Heart right ventricle (tissue), 16 donors: ENCODE results near the gene TLE5. TPM values are rescaled to one million over a fixed set of nuclear protein-coding genes. Genes with fewer than 3 reads are reported as not detected.

Experiments used
- ATAC-seq, 8 donors: fragments of 200-7000 bp; cut with Tn5 transposase; one replicate each; pipeline ENCODE4 v1.9.1; 2020; ENCODE audit warnings: mild to moderate bottlenecking in 8 of 8, moderate library complexity in 8 of 8, moderate number of reproducible peaks in 1 of 8
- DNase-seq, 2 donors: peaks; one replicate each; pipeline ENCODE4 v3.0.0-alpha.2; 2020
- H3K27ac ChIP-seq, 10 donors: fragments of 200-600 bp; sonication (generic) in 2 of 10; one replicate each; pipeline versions ENCODE4 v1.5.0 to v1.8.0; 2020 to 2022; ENCODE audit warnings: mild to moderate bottlenecking in 3 of 10
- H3K27me3 ChIP-seq, 7 donors: fragments of 200-600 bp; one replicate each; pipeline ENCODE4 v1.8.0; 2021 to 2022; ENCODE audit warnings: mild to moderate bottlenecking in 2 of 7
- H3K36me3 ChIP-seq, 9 donors: fragments of 200-600 bp; sonication (generic) in 1 of 9; one replicate each; pipeline versions ENCODE4 v1.5.0 to v1.8.0; 2020 to 2022; ENCODE audit warnings: mild to moderate bottlenecking in 2 of 9
- H3K4me1 ChIP-seq, 9 donors: fragments of 200-600 bp; sonication (generic) in 1 of 9; one replicate each; pipeline versions ENCODE4 v1.5.0 to v1.8.0; 2020 to 2022; ENCODE audit warnings: mild to moderate bottlenecking in 4 of 9
- H3K4me3 ChIP-seq, 10 donors: fragments of 200-600 bp; sonication (generic) in 2 of 10; one replicate each; pipeline versions ENCODE4 v1.5.0 to v1.8.0; 2020 to 2022; ENCODE audit warnings: mild to moderate bottlenecking in 7 of 10, moderate library complexity in 2 of 10
- H3K9me3 ChIP-seq, 11 donors: fragments of 200-600 bp in 10 of 11; sonication (generic) in 2 of 11; one replicate each; pipeline versions ENCODE4 v1.5.0 to v1.8.0; 2013 to 2022; ENCODE audit warnings: mild to moderate bottlenecking in 2 of 11, control low read depth in 1 of 11, moderate library complexity in 1 of 11
- WGBS, 2 donors: extraction: QIAGEN DNeasy Blood & Tissue Kit; methylation state at CpG; one replicate each; pipeline ENCODE4 v1.1.7; 2013; ENCODE audit warnings: inconsistent platforms in 1 of 2; 5-methylcytosine and 5-hydroxymethylcytosine counted together
- intact Hi-C, 10 donors: fragments of 100-400 bp; cut with DNase I; formaldehyde crosslinking; loops; one replicate each; pipeline versions ENCODE4 v1.11.1 to v1.14.2; 2022
- polyA plus RNA-seq, 2 donors: library from polyadenylated mRNA; stranded (reverse); fragments of 200-250 nt; gene quantifications; one replicate each; pipeline ENCODE4 v1.2.3, GENCODE V29; 2013
- total RNA-seq, 10 donors: library from RNA; stranded (reverse); fragmentation: NEBNext Ultra II Directional in 3 of 10; extraction: Animal tissue kit (Norgen Biotek cat#: 25700) in 3 of 10; gene quantifications; one replicate each; pipeline versions ENCODE4 v1.2.1 to v1.2.4, GENCODE V29; 2021 to 2023
- TF ChIP-seq, protein P1 (sequence below), 9 donors: fragments of 200-600 bp; sonication (generic) in 2 of 9; IDR thresholded peaks; one replicate each; pipeline versions ENCODE4 v1.5.0 to v1.8.0; 2021 to 2022; ENCODE audit warnings: antibody characterized with exemption in 9 of 9, mild to moderate bottlenecking in 5 of 9, moderate library complexity in 1 of 9
- donor health status: Arrhythmogenic right ventricular cardiomyopathy.
- donor health status: ischemic (EF 13 %, LVEDD 7.1; RV severe dilation, severe dysfunction).
- donor health status: healthy with polysubstance abuse.
- donor health status: DM: no; HTN: yes; CAD: no.
- donor health status: DM: no; HTN: no; CAD: no.
- donor health status: ischemic (EF 25% LVEDD 6.9; RV normal size, moderate dysfunction).
- donor health status: ischemic (EF 25% LVEDD 5.7; RV mildly dilated, moderate dysfunction).
- donor health status: healthy.
- donor health status: DM: yes; HTN: yes; CAD: no.
- donor health status: Ischemic cardiomyopathy.
- donor health status: ischemic (EF 35%, LVEDD 5.7; RV mildly dilated, moderate dysfunction).
- donor health status: nonischemic (EF 11% LVEDD 7.7; RV severe dilation, severe dysfunction).
- donor health status: DM: yes; HTN: yes; CAD: no.
- donor health status: PGD.
- donor health status: ischemic (EF 29% LVEDD 5.4; RV normal size, mild dysfunction).
- donor health status: nonischemic (EF 23%, LVEDD 6.1; RV moderate dilation, normal function).

Gene TLE5
- total and polyA plus RNA-seq, 12 donors = 653 to 1,254 (median 758) TPM

DNA sequence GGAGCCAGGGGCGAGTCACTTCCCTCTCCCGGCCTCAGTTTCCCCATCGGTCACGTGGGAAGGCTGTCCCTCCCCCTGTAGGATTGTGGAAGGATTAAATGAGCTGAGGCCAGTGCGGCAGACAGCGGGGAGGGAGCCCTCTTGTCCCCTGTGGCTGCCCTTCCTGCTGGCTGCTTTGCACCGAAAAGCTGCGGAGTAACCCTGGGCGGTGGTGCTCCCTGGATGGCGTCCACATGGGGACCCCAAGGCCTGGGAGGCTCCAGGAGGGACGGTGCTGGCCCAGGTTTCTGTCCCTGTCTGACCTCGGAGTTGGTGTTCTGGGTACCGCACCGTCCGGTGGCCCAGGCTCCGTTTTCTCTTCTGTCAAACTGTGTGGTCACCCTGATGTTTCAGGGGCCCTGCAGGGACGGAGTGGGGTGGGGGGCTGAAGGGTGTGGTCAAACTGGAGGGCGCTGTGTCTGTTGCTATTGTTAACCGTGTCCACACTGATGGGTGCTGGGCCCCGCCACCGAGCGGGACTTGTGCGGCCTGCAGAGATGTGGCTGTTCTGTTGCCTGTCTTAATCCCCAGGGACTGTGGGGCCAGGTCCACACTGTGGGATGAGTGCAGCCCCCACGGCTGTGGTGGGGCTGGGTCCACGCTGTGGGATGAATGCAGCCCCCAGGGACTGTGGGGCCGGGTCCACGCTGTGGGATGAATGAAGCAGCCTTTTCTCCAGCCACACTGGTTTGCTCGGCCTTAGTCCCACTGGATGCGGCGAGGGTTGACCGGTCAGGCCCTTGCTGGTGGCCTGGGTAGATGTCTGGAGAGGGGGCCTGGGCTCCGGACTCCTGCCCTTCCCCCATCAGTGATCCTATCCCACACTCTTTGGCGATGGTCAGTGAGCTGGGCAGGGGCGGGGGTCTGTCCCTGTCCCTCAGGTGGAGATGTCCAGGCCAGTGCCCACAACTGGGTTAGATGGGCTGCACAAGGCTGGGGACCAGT is 38.7 kb upstream of the TLE5 start:
- Histone ChIP-seq H3K36me3 (no peaks in the 10 kb centered on the region), H3K9me3 (no peaks in the 10 kb centered on the region), H3K4me3 (peak overlapping the region in 2 of 10 donors; percentile 7), H3K27me3 (peaks cover 0 to 17% (median 0%) of the 10 kb centered on the region in 7 donors), H3K4me1 (peaks cover 38 to 99% (median 89%) of the 10 kb centered on the region in 9 donors), H3K27ac (peak overlapping the region in 9 of 10 donors; percentile 7 to 95 (median 90))
- 54 to 65% methylated on average over 34 of the region's 34 CpGs for WGBS, 2 donors
- no peak for ATAC-seq
- intact Hi-C loops = loop anchor here in 5 of 10 donors (2.0 to 10.0 kb wide), 5 partner anchors 18 to 146 kb away; partner anchors contain the start of gene TLE5 (in 2 of the 5)
- TF ChIP-seq, protein P1, sequence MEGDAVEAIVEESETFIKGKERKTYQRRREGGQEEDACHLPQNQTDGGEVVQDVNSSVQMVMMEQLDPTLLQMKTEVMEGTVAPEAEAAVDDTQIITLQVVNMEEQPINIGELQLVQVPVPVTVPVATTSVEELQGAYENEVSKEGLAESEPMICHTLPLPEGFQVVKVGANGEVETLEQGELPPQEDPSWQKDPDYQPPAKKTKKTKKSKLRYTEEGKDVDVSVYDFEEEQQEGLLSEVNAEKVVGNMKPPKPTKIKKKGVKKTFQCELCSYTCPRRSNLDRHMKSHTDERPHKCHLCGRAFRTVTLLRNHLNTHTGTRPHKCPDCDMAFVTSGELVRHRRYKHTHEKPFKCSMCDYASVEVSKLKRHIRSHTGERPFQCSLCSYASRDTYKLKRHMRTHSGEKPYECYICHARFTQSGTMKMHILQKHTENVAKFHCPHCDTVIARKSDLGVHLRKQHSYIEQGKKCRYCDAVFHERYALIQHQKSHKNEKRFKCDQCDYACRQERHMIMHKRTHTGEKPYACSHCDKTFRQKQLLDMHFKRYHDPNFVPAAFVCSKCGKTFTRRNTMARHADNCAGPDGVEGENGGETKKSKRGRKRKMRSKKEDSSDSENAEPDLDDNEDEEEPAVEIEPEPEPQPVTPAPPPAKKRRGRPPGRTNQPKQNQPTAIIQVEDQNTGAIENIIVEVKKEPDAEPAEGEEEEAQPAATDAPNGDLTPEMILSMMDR (IDR thresholded peaks at IDR 0.05) = no peak
- peak in 1 of 2 donors; percentile 5 for DNase-seq

DNA sequence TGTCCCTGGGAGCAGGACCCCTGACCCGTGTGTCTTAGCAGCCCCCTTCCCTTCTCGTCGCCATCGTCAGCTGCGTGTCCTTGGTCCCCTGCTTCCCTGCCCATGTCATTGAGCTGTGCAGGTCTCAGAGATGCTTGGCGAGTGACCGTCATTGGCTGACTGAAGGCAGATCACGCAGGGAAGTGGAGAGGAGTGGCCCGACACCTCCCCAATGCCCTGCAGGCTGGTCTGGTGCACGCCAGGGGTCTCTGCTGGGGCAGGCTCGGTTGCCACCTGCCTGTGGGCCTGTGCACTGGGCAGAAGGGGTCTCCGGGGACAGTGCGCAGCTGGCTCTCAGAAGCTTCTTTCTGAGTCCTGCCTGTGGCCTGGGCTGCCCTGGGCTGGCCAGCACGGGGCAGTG is 38.0 kb upstream of the TLE5 start:
- DNase-seq (peak in 1 of 2 donors; percentile 7), ATAC-seq (no peak)
- H3K36me3 ChIP-seq = no peaks in the 10 kb centered on the region
- H3K4me3 ChIP-seq = peak overlapping the region in 1 of 10 donors; percentile 7
- H3K27me3 ChIP-seq = peaks cover 0 to 24% (median 0%) of the 10 kb centered on the region in 7 donors
- 66 to 76% methylated on average over 14 of the region's 14 CpGs for WGBS, 2 donors
- peaks cover 44 to 99% (median 92%) of the 10 kb centered on the region in 9 donors for H3K4me1 ChIP-seq
- TF ChIP-seq, protein P1 (IDR thresholded peaks at IDR 0.05) = no peak
- intact Hi-C loops = loop anchor here in 5 of 10 donors (2.0 to 10.0 kb wide), 5 partner anchors 18 to 146 kb away; partner anchors contain the start of gene TLE5 (in 2 of the 5)
- H3K9me3 ChIP-seq = no peaks in the 10 kb centered on the region
- H3K27ac ChIP-seq = peak overlapping the region in 8 of 10 donors; percentile 7 to 95 (median 91)

DNA sequence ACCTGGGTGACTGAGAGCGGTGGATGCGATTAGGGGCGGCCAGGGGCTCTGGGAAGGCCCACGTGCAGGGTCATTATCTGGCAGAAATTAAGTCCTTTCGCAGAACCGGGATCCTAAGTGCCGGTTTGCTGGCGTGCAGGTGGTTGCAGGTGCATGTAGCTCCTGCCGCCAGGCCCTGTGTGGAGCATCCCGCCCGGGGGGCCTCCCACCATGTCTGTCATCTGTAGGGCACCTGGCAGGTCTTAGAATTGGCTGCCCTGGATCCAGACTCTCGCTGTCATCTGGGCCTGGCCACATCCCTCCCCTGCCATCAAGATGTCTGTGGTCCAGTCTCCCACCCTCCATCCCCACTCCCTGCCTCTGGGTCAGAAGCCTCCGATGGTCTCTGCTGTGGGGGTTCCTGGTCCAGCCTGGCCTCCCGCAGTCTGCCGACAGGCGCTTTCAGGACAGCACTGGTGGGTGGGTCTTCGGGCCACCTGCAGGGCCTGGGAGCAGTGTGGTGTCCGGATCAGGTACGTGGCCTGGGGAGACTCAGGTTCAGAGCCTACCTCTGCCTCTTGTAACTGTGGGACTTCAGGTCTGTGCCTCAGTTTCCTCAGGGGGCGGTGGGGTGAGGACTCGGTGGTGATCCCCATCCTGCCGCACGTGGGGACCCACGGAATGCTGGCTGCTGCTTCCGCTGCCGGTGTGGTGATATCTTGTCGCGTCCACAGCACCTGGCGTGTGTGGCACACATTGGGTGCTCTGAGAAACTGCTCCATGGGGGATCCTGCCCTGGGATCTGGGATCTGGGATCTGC is 37.3 kb upstream of the TLE5 start:
- Histone ChIP-seq H3K4me1 (peaks cover 44 to 97% (median 93%) of the 10 kb centered on the region in 9 donors), H3K36me3 (no peaks in the 10 kb centered on the region), H3K27ac (peak overlapping the region; percentile 86 to 95 (median 90)), H3K4me3 (peak overlapping the region in 9 of 10 donors; percentile 27 to 100 (median 97)), H3K9me3 (no peaks in the 10 kb centered on the region), H3K27me3 (peaks cover 0 to 32% (median 0%) of the 10 kb centered on the region in 7 donors)
- TF ChIP-seq, protein P1 (IDR thresholded peaks at IDR 0.05) = no peak
- 85 to 90% methylated on average over 29 of the region's 29 CpGs for WGBS, 2 donors
- intact Hi-C loops = loop anchor here in 7 of 10 donors (2.0 to 10.0 kb wide), 6 partner anchors 17 to 145 kb away; partner anchors contain the start of gene TLE5 (in 5 of the 7)
- ATAC-seq = no peak
- DNase-seq = peak in 1 of 2 donors; percentile 5
